Central memory CD4-positive, alpha-beta T cell (primary cell): Measurements from ENCODE around the gene FCGBP.
"Not testable (repeated sequence)": the region's sequence is repeated elsewhere in the genome, so short reads cannot be mapped to it uniquely, and the experiment has no call there.

Source experiments
- DNase-seq: peaks from one replicate; pipeline ENCODE4 v3.0.0; 2022

Gene FCGBP

DNA sequence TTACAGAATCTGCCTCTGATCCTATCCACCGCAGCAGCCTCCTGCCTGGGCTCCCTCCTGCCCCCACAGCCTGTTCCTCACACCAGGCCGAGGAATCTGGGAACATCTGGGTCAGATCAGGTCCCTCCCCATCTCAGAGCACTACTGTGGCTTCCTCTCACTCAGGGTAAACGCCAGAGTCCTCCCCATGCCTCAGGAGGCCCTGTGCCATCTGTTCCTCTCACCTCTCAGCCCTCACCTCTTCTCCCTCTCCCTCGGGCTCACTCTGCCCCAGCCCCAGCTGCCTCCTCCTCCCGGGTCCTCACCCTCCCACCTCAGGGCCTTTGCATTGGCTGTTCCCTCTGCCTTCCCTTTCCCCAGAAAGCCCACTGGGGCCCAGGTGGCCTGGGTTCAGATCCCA lies 18.2 kb downstream of the FCGBP start:
- no peak for DNase-seq

DNA sequence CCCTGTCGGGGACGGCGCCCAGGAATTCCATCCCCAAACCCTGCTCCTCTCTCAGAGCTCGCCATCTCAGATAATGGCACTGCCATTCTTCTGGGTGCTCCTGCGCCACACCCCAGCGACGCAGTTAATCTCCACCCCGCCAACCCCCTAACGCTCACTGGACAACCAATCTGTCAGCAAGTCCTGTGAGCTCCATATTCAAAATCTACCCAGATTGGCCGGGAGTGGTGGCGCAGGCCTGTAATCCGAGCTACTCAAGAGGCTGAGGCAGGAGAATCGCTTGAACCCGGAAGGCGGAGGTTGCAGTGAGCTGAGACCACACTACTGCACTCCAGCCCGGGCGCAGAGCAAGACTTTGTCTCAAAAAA lies 18.6 kb downstream of the FCGBP start:
- DNase-seq: no peak

DNA sequence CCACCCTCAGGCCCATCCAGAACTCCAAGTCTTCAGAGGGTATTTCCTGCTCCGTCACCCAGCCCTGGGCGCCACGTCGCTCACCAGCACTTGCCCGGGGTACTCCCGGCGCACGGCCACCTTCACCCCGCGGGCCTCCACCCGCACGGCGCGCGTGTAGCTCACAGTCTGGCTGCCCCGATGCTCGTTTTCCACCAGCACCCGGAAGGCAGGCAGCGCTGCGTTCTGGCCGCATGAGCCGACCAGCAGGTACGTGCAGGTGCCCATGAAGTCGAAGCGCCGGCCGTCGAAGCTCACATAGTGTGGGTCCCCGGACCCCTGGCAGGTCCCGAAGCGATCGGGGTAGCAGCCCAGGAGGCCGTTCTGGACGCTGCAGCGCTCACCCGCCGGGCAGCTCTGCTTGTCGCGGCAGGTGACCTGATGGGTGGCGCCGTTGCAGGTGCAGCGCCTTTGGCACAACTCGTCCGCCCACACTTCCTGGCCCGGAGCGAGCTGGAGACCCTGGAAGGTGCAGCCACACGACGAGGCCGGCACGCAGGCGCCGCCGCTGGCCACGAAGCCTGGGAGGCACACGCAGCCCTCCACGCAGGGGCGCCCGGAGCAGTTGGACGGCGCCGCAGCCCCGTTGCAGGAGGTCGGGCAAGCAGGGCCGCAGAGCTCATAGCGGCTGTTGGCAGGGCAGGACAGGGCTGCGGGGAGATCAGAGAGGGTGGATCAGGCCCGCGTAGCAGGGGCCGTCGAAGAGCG lies 19.2 kb downstream of the FCGBP start:
- no peak for DNase-seq

DNA sequence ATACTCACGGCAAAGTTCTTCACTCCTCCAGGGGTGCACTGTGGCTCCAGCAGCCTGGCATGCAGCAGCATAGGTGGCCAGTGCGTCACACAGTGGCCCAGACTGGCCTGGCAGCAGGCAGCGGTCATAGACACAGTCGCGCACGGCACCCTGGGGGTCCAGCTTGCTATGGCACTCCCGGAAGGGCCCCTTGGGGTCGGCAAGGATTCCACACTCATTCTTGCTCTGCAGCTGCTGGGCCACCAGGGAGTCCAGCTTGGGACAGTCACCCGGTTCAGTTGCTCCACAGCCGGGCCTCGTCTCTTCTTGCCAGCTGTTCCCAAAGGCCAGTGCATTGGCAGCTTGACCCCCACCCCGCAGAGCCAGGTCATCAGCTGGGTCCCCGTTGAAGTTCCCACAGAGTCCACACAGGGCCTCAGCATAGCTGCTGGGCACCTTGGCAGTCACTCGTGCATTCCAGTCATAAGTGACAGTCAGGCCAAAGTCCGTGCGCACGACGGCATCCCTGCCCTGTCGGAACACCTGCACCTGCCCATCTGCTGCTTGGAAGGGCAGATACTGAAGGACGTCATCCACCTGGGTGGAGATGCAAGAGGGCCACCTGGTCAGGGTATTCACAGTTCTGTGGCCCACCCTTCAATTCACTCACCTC lies 20.6 kb downstream of the FCGBP start:
- no peak for DNase-seq

DNA sequence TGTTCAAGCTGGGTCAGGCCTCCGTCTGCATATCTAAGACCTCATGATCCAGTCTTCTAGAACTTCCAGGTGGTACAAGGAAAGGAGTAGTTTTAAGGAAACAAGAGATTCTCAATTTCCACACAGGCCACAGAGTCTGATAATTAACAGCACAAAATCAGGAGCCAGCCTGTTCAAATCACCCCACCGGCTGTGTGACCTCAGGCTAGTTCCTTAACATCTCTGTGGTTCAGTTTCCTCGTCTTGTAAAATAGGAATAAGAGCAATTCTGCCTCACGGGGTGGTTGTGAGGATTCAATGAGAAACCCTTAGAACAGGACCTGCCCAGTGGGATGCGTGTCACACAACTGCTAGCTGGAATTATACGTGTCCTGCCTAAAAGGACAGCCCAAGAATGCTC lies 25.6 kb downstream of the FCGBP start:
- no peak for DNase-seq

DNA sequence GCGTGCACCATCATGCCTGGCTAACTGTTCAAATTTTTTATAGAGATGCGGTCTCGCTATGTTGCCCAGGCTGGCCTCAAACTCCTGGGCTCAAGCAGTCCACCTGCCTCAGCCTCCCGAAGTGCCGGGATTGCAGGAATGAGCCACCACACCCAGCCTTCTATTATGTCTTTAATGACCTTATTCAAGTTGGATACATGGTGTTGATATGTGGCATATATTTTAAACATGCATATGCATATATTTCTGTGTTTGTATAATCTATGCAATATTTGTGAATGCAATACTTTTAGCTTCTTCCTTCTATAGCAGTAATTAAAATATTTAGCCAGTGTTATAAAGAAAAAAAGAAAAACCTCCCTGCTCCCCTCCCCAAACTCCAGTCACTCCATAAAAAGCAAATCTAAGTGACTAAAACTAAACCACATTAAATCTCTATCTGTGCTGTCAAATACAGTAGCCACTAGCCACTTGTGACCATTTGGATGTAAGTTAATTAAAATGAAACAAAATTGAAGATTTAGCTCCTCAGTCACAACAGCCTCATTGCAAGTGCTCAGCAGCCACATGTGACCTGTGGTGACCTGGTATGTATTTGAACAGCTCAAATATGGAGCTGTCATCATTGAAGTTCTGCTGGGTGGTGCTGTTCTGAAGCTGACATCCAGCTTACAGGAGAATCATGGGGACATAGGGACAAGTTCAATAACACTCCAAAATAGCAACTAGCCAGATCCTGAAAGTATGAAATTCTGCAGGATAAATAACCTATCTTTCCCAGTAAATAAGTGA lies 27.4 kb downstream of the FCGBP start:
- no peak for DNase-seq

DNA sequence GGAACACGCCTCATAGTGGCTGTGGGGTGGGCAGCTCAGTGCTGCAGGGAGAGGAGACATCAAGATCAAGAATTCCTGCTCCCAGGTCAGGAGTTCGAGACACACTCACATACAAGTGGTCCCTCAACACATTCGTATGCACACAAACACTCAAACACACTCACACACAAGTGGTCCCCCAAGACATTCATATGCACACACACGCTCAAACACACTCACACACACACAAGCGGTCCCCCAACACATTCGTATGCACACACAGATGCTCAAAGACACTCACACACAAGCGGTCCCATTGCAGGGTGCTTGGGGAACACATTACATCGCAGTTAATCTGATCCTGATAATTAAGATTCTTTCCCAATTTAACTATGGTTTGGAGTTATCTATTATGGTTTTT lies 28.2 kb downstream of the FCGBP start:
- no peak for DNase-seq

DNA sequence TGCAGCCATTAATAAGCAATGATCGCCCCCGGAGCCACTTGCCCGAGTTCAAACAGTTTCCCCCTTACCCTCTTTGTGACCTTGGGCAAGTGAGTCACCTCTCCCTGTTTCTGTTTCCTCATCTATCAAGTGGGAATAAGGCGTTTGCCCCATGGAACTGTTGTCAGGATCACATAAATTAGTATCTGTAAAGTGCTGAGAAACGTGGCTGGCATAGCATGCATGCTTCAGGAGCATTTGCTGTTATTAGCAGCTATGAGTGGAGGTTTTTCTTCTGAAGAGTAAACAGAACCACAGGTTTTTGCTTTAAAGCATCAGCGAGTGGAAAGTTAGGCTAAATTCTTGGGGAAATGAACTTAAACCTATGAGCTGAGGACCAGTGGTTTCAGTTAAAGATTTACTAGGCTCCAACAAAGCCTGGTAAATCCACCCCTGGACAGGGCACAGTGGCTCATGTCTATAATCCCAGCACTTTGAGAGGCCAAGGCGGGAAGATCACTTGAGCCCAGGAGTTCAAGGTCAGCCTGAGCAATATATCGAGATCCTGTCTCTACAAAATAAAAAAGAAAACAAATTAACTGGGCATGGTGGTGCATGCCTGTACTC lies 30.8 kb downstream of the FCGBP start:
- DNase-seq: not testable (repeated sequence)

DNA sequence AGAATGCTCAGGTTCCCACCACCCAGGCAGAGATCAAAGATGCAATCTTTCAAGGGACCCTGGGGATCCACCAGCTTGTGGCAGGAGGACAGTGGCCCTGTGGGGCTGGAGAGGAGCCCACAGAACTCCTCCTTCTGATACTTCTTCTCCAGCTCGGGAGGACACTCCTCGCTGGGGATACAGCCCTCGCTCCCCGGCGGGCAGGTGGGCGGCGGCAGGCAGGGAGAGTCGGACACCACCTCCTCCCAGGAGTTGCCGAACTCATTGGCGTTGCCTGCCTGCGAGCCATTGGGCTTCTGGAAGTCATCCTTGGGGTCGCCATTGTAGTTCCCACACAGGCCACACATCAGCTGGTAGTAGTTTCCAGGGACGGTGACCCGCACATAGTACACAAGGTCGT lies 32.1 kb downstream of the FCGBP start:
- DNase-seq: not testable (repeated sequence)

DNA sequence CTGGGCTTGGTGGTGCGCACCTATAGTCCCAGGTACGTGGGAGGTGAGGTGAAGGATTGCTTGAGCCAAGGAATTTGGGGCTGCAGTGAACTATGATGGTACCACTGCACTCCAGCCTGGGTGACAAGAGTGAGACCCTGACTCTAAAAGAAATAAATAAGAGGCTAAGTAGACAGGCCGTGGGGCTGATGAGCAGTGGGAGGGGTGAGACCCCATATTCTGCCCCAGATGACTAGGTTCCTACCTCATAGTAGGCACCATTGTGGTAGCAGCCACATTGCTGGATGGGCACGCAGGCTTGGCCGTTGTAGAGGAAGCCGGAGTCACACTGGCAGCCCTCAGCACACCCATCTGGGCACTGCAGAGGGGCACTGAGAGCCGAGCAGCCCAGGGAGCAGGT lies 32.8 kb downstream of the FCGBP start:
- not testable (repeated sequence) for DNase-seq

DNA sequence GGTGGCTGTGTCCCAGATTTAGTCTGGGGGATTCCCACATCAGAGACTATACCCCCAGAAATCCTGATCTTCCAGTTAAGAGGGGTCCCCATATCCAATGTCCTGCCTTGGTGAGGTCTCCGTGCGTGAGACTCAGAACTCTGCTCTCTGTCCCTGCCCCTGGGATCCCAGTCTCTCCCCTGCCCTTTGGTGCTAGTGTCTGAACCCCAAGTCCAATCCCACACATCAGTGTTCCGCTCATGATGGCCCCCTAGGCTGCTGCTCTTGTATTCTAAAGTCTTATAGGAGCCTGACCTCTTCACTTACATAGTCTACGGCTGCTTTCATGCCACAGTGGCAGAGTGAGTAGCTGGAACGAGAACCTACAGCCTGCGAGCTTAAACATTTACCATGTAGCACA lies 35.6 kb downstream of the FCGBP start:
- DNase-seq: not testable (repeated sequence)

DNA sequence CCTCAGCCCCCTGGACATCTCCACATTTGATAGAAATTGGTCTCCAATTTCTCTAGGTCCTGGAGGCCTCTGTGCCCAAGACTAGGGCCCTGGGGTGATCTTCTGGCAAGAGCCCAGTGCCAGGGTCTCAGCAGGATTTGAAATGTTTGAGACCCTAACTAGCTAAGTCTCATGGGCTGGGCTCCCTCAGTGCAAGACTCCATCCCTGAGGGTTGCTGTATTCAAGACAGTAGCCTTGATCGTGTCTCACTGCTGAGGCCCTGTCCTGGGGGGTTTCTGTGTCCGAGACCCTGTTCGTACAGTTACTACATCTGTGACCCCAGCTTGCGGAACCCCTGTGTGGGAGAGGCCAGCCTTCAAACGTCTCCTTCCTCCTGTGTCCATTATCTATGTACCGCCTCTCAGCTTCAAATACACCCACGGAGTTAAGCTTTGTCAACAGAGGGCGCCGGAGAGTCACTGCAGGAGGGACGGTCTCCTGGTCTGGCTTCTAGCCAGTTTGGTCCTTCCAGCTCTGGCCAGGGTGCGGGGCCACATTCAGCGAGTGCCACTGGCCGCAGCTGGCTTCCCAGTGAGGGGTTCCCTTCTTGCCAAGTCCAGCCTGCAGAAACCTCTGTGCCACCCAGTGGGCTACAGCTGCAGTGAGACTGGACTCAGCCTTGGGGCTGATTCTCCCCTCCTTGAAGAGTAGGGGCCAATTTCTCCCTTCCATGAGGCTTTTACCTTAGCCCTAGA lies 36.8 kb downstream of the FCGBP start:
- peak; percentile 44 for DNase-seq

DNA sequence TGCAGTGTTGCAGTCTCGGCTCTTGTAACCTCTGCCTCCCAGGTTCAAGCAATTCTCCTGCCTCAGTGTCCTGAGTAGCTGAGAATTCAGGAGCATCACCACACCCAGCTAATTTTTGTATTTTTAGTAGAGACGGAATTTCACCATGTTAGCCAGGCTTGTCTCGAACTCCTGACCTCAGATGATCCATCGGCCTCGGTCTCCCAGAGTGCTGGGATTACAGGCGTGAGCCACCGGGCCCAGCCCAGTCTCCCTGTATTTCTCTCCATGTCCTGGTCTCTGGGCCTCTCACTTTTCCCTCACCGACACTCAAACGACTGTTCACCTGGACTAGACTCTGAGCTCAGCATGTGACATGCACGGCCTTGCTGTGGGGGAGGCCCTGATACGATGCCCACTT lies 39.3 kb downstream of the FCGBP start:
- not testable (repeated sequence) for DNase-seq

DNA sequence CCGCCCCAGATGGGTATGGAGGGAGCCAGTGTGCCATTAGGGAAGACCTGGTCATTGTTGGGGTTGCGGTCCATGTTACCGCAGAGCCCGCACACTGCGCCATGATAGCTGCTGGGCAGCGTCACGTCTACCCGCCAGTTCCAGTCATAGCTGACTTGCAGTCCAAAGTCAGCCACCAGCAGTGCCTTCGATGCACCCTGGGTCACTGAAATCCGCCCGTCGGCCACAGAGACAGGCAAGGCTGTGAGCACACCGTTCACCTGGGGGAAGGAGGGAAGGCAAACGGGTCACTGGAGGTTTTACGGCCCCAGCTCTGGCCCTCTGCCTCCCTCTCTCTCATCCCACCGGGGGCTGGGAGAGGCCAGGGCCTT lies 40.2 kb downstream of the FCGBP start:
- DNase-seq: not testable (repeated sequence)

DNA sequence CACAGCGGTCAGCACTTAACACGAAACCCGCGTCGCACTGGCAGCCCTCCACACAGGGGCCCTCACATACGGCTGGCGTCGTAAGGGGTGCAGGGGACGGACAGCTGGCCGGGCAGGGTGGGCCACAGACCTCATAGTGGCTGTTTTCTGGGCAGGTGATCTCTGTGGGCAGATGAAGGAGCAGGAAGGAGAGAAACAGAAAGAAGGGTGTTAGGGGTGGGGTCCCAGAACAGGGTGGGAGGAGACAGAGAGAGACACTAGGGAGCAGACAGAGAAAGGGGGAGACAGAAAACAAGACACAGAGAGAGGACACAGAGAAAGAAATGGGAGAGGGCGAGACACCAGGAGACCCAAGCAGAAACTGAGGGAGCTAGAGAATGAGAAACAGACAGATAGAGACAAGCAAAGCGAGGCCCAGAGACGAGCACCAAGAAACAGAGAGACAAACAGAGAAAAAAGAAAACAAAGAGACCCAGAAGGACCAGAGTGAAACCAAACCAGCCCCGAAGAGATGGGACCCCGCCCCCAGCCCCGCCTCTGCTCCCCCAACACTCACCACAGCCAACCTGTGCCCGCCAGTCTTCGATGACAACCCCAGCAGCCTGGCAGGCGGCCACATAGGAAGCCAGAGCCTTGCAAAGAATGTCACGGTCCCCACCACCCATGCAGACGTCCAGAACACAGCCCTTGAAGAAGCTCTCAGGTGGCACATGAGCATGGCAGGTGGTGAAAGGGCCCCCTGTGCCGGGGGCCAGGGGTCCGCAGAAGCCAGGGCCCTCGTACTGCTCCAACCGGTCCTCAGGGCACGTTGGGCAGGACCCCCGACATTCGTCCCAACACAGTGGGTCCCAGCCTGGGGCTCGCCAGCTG lies 40.8 kb downstream of the FCGBP start:
- not testable (repeated sequence) for DNase-seq

DNA sequence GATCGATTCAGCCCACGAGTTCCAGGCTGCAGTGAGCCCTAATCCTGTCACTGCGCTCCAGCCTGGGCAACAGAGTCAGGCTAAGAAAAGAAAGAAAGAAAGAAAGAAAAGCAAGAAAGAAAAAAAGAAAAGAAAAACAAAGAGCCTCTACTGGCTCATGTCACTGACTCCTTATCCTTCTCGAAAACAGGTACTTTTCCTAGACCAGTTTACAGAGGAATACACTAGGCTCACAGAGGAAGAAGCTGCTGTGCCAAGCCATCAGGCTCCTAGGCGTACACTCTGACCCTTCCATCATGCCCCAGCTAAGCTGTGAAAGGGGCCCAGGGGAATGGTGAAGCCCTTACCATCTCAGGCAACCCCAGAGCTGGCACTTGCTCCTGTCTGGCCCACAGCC lies 41.9 kb downstream of the FCGBP start:
- DNase-seq: not testable (repeated sequence)

DNA sequence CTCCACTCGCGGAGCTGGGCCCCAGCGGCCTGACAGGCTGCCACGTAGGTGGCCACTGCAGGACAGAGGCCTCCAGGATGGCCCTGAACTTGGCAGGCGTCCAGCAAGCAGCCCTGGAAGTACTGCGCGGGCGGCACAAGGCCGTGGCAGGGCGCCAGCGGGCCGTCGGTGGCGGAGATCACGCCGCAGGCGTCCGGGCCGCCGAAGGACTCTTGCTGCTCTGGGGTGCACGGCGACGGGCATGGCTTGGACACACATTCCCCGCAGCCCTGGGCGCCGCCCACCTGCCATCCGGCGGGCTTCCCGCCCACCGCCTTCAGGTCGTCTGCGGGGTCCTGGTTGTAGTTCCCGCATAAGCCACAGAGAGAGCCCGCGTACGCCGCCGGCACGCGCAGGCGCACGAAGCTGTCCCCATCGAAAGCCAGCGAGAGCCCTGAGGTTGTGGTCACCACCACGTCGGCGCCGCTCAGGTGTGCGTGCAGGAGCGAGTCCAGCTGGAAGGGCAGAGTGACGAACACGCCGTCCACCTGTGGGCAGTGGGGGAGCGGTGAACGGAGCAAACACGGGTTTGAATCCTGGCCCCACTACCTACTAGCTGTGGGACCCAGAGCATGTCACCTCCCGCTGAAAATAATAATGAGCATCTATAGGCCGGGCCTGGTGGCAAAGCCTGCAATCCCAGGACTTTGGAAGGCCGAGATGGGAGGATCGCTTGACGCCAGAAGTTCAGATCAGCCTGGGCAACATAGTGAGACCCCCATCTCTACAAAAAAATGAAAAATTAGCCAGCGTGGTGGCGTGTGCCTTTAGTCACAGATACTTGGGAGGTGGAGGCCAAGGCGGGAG lies 42.6 kb downstream of the FCGBP start:
- peak; percentile 10 for DNase-seq

DNA sequence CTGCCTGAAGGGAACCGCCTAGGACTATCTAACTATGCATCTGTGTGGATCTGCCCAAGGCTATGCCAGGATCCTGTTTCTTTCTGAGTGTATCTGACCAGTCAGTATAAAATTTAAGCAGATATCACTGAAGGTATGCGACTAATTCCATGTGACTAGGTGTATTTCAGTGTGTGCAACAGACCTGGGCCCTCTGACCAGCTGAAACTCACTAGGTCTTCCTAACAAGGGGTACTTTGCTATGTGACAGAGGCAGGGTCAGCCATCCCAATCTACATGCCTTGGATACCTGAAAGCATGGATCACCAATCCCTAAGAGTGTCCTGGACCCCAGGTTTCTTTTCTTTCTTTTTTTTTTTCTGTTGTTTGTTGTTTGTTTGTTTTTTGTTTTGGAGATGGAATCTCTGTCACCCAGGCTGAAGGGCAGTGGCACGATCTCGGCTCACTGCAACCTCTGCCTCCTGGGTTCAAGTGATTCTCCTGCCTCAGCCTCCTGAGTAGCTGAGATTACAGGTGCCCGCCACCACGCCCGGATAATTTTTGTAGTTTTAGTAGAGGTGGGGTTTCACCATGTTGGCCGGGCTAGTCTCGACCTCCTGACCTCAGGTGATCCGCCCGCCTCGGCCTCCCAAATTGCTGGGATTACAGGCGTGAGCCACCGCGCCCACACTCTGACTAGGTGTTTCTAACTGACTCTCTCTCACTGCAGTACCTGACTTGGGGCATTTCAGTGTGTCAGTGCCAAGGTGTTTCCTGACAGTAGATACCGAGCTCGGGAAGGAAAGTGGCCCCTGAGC lies 43.5 kb downstream of the FCGBP start:
- DNase-seq: no peak

DNA sequence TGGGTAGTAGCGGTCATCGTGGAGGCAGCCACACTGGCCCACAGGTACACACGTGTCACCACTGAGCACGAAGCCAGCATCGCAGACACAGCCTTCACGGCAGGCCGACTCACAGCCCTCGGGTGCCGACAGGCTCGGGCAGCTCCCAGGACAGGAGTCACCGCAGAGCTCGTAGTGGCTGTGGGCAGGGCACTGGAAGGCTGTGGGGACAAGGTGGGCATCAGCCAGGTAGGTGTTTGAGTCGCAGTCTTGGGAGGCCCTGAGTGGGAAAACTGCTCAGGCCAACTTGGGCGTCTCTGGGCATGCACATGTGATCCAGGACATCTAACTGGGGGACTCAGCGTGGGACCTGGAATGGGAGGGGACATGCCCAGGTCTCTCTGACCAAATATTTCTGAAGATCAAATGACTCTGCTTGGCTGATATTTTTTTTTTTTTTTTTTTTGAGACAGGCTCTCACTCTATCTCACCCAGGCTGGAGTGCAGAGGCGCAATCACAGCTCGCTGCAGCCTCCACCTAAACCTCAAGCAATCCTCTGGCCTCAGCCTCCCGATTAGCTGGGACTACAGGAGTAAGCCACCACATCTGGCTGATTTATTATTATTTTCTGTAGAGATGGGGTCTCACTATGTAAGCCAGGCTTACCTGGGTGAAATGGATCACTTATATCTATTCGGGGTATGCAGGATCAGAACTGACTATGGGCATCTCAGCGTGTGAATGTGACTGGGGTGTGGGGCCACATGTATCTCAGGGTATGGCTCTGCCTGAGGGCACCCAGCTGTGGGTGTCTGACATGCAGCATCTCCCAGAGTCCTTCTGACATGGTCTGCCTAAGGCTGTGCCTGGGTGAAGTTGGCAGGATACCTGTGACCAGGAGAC lies 44.3 kb downstream of the FCGBP start:
- not testable (repeated sequence) for DNase-seq
